ENCODE data around the gene PNMA6A.
"Not testable (repeated sequence)": the region's sequence is repeated elsewhere in the genome, so short reads cannot be mapped to it uniquely, and the experiment has no call there.

The PNMA6A gene

DNA sequence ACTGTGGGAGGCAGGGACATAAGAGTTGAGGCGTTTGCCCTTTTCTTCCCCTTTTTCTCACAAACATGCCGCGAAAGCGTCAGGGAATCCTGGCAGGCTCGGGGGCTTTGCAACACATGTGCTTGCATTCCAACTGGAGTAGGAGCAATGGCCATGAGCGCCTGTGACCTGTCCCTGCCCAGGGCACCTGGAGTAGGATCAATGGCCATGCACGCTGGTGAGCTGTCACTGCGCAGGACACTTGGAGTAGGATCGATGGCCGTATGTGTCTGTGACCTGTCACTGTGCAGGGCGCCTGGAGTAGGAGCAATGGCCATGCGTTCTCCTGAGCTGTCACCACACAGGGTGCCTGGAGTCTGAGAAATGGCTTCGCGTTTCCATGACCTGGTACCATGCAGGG is 51.2 kb downstream of the PNMA6A start:
- H3K9me3 ChIP-seq (ENCODE audit: insufficient read depth, low read length); H3K4me3 ChIP-seq (ENCODE audit: insufficient read depth, low read length, poor library complexity, severe bottlenecking); H3K27ac ChIP-seq (ENCODE audit: low read depth, low read length); H3K79me2 ChIP-seq (ENCODE audit: insufficient read depth, low read length); H3K27me3 ChIP-seq (ENCODE audit: low read length); H3K9me2 ChIP-seq (replicated peaks; ENCODE audit: insufficient read depth, low read length); H3K36me3 ChIP-seq (ENCODE audit: low read length); H3K4me2 ChIP-seq (ENCODE audit: low read depth, low read length, poor library complexity, severe bottlenecking); H3F3A ChIP-seq (ENCODE audit: insufficient read depth); H4K20me1 ChIP-seq (ENCODE audit: low read depth, low read length); H2AFZ ChIP-seq (ENCODE audit: low read depth, low read length, severe bottlenecking); H3K9ac ChIP-seq (ENCODE audit: low read length): not testable (repeated sequence)

All from SU-DHL-6 (cell line).